GM12878 (cell line): Measurements from ENCODE around the gene TMC5.

Experiments used
- EP300 ChIP-seq, 2 experiments: fragments of 150-350 bp in 1 of 2; IDR thresholded peaks; 2 replicates each; pipeline ENCODE4 v1.6.1; 2011 to 2012; ENCODE audit warnings: low read depth in 2 of 2, low read length in 2 of 2, borderline replicate concordance in 1 of 2, improper control_type of control experiment in 1 of 2, inconsistent platforms in 1 of 2; ENCODE audit not compliant: control insufficient read depth in 1 of 2
- ESRRA ChIP-seq: IDR thresholded peaks from 2 replicates; pipeline ENCODE4 v1.6.1; 2012; ENCODE audit warnings: mild to moderate bottlenecking, low read length, improper control_type of control experiment
- POLR2A ChIP-seq: IDR thresholded peaks from 2 replicates; pipeline ENCODE4 v1.6.1; 2011; ENCODE audit warnings: low read depth, mild to moderate bottlenecking, low read length
- RAD21 ChIP-seq: IDR thresholded peaks from 2 replicates; pipeline ENCODE4 v1.6.1; 2011; ENCODE audit warnings: mild to moderate bottlenecking, low read depth, low read length, moderate library complexity; ENCODE audit not compliant: insufficient read depth
- RFX5 ChIP-seq: IDR thresholded peaks from 2 replicates; pipeline ENCODE4 v1.6.1; 2011; ENCODE audit warnings: low read depth, low read length, improper control_type of control experiment
- TF ChIP-seq, protein P1 (sequence below): IDR thresholded peaks from 2 replicates; pipeline ENCODE4 v1.6.1; 2011; ENCODE audit warnings: low read depth, low read length, improper control_type of control experiment, borderline replicate concordance
- TF ChIP-seq, protein P2 (sequence below), 3 experiments: IDR thresholded peaks in 2 of 3; conservative IDR thresholded peaks in 1 of 3; 2 replicates each; pipeline ENCODE4 v1.5.1; 2011; ENCODE audit warnings: low read depth in 3 of 3, low read length in 3 of 3, mild to moderate bottlenecking in 3 of 3, control low read depth in 2 of 3, moderate library complexity in 2 of 3, inconsistent platforms in 1 of 3, mixed read lengths in 1 of 3; ENCODE audit not compliant: control insufficient read depth in 2 of 3, insufficient read depth in 1 of 3; ENCODE audit errors: extremely low read depth in 1 of 3
- TF ChIP-seq, protein P3 (sequence below): fragments of 450-650 bp; IDR thresholded peaks from 2 replicates; pipeline ENCODE4 v1.6.1; 2018; ENCODE audit warnings: borderline replicate concordance, mild to moderate bottlenecking; ENCODE audit not compliant: partially characterized antibody

DNA sequence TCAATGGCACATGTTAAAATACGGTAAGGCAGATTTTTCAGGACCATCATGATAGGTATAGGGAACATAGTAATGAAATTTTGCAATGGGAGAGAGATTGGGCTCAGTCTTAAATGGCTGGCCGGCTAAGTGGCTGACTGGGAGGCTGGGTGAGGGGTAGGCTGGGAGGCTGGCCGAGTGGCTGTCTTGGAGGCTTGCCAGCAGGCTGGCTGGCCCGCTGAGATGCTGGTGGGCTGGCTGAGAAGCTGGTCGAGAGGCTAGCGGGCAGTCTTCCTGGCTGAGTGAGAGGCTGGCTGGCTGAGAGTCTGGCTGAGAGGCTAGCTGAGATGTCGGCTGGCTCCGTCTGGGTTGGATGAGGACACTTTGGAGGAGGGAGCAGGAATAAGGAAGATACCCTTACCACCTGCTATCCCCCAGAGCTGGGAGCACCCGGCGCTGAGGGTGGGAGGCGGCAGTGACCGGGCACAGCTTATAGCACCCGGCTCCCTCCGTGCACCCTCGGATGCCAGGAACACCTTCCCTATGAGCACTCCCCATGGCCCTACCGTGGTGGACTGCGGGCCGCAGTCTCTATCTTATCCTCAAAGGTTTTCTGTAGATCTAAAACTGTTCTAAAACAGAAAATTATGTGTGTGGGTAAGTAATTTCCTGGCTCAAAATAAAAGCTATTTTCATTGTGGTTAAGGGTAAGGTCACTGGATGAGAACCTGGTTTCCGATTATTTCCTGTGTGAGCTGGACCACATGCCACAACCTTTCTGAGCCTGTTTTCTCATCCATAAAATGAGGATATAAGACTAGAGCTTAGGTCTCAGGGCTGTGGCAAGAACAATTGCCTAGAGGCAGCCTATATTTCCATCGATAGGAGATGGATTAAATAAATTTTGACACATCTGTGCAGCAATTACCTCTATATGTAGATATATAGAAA, 34.5 kb upstream of the TMC5 start:
- TF ChIP-seq, protein P1, sequence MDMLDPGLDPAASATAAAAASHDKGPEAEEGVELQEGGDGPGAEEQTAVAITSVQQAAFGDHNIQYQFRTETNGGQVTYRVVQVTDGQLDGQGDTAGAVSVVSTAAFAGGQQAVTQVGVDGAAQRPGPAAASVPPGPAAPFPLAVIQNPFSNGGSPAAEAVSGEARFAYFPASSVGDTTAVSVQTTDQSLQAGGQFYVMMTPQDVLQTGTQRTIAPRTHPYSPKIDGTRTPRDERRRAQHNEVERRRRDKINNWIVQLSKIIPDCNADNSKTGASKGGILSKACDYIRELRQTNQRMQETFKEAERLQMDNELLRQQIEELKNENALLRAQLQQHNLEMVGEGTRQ, result no peak
- TF ChIP-seq, protein P2, sequence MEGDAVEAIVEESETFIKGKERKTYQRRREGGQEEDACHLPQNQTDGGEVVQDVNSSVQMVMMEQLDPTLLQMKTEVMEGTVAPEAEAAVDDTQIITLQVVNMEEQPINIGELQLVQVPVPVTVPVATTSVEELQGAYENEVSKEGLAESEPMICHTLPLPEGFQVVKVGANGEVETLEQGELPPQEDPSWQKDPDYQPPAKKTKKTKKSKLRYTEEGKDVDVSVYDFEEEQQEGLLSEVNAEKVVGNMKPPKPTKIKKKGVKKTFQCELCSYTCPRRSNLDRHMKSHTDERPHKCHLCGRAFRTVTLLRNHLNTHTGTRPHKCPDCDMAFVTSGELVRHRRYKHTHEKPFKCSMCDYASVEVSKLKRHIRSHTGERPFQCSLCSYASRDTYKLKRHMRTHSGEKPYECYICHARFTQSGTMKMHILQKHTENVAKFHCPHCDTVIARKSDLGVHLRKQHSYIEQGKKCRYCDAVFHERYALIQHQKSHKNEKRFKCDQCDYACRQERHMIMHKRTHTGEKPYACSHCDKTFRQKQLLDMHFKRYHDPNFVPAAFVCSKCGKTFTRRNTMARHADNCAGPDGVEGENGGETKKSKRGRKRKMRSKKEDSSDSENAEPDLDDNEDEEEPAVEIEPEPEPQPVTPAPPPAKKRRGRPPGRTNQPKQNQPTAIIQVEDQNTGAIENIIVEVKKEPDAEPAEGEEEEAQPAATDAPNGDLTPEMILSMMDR (IDR thresholded peaks at IDR 0.05 in 2 of 3, conservative IDR thresholded peaks at IDR 0.05 in 1 of 3; ENCODE audit: control insufficient read depth in 2 of 3, extremely low read depth in 1 of 3, insufficient read depth in 1 of 3, low read depth in 3 of 3, low read length in 3 of 3), result no peak
- no peak for TF ChIP-seq EP300 (IDR thresholded peaks at IDR 0.05; ENCODE audit: borderline replicate concordance in 1 of 2, control insufficient read depth in 1 of 2, low read depth in 2 of 2, low read length in 2 of 2)
- TF ChIP-seq POLR2A, result no peak
- no peak for TF ChIP-seq RFX5
- no peak for TF ChIP-seq ESRRA
- TF ChIP-seq, protein P3, sequence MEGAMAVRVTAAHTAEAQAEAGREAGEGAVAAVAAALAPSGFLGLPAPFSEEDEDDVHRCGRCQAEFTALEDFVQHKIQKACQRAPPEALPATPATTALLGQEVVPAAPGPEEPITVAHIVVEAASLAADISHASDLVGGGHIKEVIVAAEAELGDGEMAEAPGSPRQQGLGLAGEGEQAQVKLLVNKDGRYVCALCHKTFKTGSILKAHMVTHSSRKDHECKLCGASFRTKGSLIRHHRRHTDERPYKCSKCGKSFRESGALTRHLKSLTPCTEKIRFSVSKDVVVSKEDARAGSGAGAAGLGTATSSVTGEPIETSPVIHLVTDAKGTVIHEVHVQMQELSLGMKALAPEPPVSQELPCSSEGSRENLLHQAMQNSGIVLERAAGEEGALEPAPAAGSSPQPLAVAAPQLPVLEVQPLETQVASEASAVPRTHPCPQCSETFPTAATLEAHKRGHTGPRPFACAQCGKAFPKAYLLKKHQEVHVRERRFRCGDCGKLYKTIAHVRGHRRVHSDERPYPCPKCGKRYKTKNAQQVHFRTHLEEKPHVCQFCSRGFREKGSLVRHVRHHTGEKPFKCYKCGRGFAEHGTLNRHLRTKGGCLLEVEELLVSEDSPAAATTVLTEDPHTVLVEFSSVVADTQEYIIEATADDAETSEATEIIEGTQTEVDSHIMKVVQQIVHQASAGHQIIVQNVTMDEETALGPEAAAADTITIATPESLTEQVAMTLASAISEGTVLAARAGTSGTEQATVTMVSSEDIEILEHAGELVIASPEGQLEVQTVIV, result no peak
- no peak for TF ChIP-seq RAD21
